Measurements from ENCODE around the gene CYRIA. TPM values are rescaled to one million over a fixed set of nuclear protein-coding genes. Genes with fewer than 3 reads are reported as not detected.

Gene CYRIA
- total and polyA plus RNA-seq, 8 donors, result 11.6 to 21.3 (median 15.3) TPM

DNA sequence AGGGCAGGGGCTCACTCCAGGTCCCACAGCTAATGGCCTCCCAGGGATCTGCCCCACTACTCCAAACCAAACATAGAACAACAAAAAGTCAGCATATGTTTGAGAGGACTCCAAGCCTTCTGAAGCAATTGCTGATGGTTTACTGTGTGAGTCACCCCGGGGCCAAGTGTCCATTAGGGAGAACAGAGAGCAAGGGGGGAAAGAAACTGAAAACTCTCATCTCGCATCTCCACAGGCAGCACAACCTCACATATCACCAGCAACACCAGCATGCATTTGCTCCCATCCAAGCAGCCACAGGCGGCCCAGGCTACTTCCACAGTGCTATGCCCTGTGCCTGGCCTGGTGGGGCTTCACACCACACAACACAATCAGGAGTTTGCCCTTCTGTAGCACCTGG lies 39.1 kb downstream of the CYRIA start:
- Histone ChIP-seq H3K36me3 (no peaks in the 10 kb centered on the region), H3K27me3 (no peaks in the 10 kb centered on the region), H3K4me1 (peaks cover 26 to 95% of the 10 kb centered on the region in 2 donors), H3K4me3 (no peak overlapping the region), H3K27ac (peak overlapping the region; percentile 80 to 97), H3K9me3 (no peaks in the 10 kb centered on the region)
- DNase-seq (no peak), ATAC-seq (peak; percentile 80)
- intact Hi-C loops (cut with DNase I), result no loop called here
- TF ChIP-seq, protein P1, sequence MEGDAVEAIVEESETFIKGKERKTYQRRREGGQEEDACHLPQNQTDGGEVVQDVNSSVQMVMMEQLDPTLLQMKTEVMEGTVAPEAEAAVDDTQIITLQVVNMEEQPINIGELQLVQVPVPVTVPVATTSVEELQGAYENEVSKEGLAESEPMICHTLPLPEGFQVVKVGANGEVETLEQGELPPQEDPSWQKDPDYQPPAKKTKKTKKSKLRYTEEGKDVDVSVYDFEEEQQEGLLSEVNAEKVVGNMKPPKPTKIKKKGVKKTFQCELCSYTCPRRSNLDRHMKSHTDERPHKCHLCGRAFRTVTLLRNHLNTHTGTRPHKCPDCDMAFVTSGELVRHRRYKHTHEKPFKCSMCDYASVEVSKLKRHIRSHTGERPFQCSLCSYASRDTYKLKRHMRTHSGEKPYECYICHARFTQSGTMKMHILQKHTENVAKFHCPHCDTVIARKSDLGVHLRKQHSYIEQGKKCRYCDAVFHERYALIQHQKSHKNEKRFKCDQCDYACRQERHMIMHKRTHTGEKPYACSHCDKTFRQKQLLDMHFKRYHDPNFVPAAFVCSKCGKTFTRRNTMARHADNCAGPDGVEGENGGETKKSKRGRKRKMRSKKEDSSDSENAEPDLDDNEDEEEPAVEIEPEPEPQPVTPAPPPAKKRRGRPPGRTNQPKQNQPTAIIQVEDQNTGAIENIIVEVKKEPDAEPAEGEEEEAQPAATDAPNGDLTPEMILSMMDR (IDR thresholded peaks at IDR 0.05), result no peak

DNA sequence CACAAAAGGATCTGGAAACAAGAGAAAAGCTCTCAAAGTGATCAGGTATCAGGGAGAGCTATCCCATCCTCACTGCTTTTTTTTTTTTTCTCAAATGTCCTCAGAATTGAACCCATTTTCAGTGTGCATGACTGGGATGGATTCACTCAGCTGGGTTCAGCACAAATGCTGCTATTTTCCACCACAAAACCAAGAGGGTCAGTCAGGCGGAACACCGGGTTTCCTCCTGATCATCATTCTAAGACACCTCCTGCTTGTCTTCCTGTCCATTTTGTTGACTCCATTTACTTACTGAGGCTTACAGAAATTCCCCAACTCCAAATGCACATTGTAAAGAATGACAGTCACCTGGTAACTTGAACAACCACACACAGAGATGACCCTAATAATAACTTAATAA lies 39.9 kb downstream of the CYRIA start:
- peaks cover 26 to 100% of the 10 kb centered on the region in 2 donors for H3K4me1 ChIP-seq
- peak overlapping the region; percentile 80 to 97 for H3K27ac ChIP-seq
- H3K27me3 ChIP-seq, result no peaks in the 10 kb centered on the region
- TF ChIP-seq, protein P1 (IDR thresholded peaks at IDR 0.05), result no peak
- H3K36me3 ChIP-seq, result no peaks in the 10 kb centered on the region
- DNase-seq (no peak), ATAC-seq (no peak)
- no peaks in the 10 kb centered on the region for H3K9me3 ChIP-seq
- H3K4me3 ChIP-seq, result no peak overlapping the region
- intact Hi-C loops (cut with DNase I), result no loop called here

DNA sequence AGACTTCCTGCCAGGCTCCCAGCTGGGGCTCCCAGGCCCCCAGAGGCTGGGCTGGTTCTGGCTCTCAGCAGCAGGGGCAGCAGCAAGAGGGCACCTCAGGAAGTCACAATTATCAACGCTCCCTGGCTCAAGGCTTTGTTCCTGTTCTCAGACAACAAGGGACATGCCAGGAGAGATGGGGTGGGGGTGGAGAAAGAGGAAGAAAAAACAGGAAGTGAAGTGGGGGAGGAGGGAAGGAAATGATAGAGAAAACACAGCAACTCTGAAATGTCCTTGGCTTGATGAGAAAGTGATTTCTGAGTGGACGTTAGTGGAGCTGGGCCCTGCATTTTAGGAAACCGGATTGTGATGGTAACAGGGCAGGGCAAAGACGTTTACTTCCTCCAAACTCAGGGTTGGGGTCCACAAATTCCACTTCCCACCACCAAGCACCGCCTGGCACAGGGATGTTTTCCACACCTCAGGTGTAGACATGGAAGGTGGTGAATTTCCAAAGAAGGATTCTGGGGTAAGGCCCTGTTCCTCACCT lies 40.4 kb downstream of the CYRIA start:
- Histone ChIP-seq H3K36me3 (no peaks in the 10 kb centered on the region), H3K27me3 (no peaks in the 10 kb centered on the region), H3K4me3 (no peak overlapping the region), H3K9me3 (no peaks in the 10 kb centered on the region), H3K4me1 (peaks cover 26 to 100% of the 10 kb centered on the region in 2 donors), H3K27ac (peak overlapping the region; percentile 80 to 97)
- TF ChIP-seq, protein P1 (IDR thresholded peaks at IDR 0.05), result no peak
- ATAC-seq (peak; percentile 40), DNase-seq (peak in 3 of 4 donors; percentile 30 to 82 (median 58))
- intact Hi-C loops (cut with DNase I), result no loop called here

DNA sequence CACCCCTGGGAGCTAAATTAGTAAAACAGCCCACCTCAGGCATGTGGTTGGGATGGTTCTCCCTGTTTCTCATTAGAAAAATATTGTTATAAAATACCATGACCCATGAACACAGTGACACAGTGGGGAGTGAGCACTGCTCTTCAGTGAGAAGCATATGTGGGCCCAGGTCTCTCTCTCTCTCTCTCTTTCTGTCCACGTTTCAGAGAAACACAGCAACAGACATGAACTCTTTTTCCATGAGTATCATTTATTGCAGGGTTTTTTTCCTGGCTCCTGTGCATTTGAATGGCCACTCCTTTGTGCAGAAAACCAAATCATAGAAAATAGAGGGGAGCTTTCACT lies 41.2 kb downstream of the CYRIA start:
- Histone ChIP-seq H3K36me3 (no peaks in the 10 kb centered on the region), H3K9me3 (no peaks in the 10 kb centered on the region), H3K27ac (peak overlapping the region in 1 of 2 donors; percentile 97), H3K27me3 (no peaks in the 10 kb centered on the region), H3K4me1 (peaks cover 26 to 92% of the 10 kb centered on the region in 2 donors), H3K4me3 (no peak overlapping the region)
- no peak for ATAC-seq
- intact Hi-C loops (cut with DNase I), result no loop called here
- TF ChIP-seq, protein P1 (IDR thresholded peaks at IDR 0.05), result no peak
- no peak for DNase-seq

DNA sequence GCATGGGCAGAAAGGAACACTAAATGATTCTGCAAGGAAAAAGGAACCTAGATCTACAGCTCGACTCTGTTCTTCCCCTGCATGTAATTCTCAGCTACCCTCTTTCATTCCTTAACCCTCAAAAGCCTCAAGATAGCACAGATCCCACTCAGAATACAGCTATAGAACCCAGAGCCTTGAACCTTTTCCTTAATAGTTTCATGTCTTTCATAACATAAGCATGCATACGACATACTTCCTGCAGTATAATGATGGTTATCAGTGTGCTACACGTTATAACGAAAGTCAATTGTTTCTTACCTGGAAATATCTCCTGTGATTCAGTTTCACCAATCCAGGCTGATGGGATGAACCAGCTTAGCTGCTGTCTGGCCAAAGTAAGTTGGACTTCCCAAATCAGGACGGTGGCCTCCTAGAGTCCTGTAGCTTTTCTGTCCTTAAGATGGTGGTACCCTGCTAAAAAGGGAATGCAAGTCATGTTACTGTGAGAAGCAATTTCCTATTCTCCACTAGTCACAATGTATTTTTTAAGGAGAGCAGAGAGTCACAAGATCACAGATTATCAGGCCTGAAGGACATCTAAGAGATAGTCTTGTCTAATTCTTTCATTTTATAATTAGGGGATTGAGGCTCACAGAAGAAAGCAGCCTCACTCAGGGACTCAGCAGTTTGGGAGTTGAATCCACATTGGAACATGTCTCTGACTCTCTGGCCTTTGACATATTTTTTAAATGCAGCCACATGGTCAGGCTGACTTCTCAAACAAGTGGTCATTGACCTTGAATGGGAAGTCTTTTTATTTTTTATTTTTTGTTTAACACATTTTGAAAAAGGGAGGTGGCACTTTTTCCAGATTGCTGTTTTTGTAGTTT lies 41.8 kb downstream of the CYRIA start:
- intact Hi-C loops (cut with DNase I), result no loop called here

More for the DNA sequence above, 41.8 kb downstream of the CYRIA start:
- H3K4me3 ChIP-seq, result no peak overlapping the region
- ATAC-seq, result no peak
- H3K27ac ChIP-seq, result peak overlapping the region in 1 of 2 donors; percentile 97
- DNase-seq, result no peak
- peaks cover 26 to 89% of the 10 kb centered on the region in 2 donors for H3K4me1 ChIP-seq
- H3K9me3 ChIP-seq, result no peaks in the 10 kb centered on the region
- H3K36me3 ChIP-seq, result no peaks in the 10 kb centered on the region
- H3K27me3 ChIP-seq, result no peaks in the 10 kb centered on the region
- TF ChIP-seq, protein P1 (IDR thresholded peaks at IDR 0.05), result no peak

Data from left lung (tissue), 10 donors.